Activated gamma-delta T cell treated with anti-CD3 and anti-CD28 coated beads, Interleukin-2, amount 50 U/mL, for 16 hours (primary cell): Measurements from ENCODE around the gene EXD3.
"Not testable (repeated sequence)": the region's sequence is repeated elsewhere in the genome, so short reads cannot be mapped to it uniquely, and the experiment has no call there.

ENCODE experiments used
- DNase-seq: peaks from one replicate; pipeline ENCODE4 v3.0.0-alpha.2; 2020; ENCODE audit warnings: low read depth

Gene EXD3

DNA sequence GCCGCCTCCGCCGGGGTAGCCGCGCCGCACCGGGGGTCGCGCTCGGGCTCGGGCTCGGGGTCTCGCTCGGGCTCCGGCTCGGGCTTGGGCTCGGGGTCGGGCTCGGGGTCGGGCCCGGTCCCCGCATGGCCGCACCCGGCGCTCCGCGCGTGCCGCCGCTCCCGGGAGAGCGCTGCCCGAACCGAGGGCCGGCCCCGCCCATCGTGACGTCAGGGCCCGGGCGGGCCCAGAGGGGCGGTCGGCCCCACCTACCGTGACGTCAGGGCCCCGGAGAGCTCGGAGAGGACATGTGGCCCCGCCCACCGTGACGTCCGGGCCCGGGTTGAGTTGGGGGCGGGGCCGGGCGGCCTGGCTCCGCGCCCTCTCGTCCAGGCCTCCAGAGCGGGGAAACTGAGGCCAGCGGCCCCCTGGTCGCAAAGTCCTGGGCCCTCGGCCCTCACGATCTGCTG lies 36.2 kb upstream of the EXD3 start, which contains the start of gene NSMF:
Gene NSMF, minus strand, starts transcription at position 183 of the 449 bp plus-strand sequence. CDS start 232 bp downstream, outside the sequence.
- DNase-seq = peak; percentile 86

DNA sequence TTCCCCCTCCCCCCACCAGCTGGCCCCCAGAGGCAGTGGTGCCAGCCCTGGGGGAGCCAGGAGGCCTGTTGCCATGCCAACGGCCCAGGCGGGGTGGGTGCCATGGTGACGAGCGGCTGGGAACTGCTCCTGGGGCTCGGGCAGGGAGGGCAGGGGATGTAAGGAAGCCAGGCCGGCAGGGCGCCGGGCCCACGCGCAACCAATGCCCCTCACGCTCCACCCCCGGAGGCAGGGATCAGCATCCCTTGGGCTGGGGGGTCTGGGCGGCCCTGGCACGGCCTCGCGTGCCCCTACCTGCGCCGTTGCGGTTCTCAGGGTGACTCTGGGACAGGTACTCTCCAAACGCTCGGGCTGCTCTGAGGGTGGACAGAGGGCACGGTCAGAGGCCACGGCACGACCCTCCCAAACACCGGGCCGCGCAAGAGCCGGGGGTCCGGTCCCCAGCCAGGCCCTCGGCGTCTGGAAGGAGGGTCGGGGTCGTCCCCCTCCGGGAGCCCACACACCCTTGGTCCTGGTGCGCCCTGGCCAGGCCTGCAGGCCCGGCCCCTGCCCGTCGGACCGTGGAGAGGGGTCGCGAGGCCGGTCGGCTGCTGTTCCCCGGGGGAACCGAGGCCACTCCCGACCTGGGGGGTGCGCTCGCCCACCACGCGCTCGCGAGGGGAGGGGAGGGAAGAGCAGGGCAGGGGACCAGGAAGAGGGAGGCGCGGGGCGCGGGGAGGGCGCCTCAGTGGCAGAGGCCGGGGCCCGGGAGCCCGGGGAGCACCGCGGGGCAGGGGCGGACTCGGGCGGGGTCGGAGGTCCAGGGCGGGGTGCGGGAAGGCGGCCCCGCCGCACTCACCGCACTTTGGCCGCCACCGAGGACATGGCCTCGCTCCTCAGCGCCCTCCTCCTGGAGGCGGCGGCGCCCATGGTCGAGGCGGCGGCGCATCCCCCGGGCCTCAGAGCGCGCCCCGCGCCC lies 35.5 kb upstream of the EXD3 start:
- DNase-seq = no peak

DNA sequence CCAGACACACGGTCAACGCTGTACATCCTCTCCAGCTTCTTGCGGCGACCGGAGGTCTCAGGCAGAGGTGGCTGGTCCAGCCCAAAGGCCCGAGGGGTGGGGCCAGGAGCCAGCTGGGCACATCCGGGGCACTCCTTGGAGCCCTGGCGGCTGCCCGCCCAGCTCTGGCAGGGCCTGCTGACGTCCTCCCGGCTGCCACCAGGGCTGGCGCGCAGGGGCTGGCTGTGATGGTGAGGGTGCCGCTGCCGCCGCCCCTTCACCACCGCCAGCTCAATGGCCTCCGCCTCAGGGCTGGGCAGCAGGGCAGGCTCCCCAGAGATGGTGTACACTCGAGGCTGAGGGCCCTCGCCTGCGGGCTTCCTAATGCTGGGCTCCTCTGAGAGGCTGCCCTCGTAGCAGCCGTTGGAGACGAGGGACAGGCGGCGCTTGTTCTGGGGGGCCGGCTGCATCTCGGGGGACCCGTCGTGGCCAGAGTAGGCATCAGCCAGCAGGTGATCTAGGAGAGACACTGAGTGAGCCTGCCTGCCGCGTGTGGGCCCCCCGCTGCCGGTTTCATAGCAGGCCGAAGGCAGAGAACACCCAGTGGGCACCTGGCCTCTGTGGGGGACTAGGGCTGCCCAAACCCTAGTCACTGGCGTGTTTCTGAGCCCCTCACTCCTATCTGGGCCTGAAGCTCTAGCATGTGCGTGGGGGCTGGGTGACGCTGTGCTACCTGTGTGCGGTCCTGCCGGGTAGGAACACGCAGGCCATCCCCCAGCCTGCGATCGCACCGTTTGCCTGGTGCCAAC lies 34.6 kb upstream of the EXD3 start:
- no peak for DNase-seq

DNA sequence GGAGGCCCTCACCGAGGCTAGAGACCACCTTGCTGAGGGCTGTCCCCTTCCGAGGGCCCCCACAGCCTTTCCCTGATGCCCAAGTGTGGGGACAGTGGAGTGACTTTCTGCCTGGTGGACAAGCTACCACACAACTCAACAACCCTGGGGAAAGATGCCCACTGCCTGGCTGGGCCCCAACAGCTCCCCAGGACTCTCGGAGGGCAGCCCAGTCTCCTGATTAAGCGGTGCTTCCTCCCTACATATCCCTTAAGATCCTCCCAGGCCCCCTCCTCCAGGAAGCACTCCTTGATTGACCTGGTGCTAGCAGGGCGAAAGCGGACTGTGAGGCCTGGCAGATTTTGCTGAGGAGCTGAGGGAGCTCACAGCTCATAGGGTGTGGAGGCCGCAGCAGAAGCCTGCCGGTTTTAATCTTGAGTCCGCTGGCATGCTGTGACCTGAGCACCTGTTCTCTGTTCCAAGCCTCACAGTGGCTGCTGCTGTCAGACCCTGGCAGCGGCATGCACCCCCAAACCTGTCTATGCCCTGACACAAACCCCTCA lies 34.0 kb upstream of the EXD3 start:
- no peak for DNase-seq

DNA sequence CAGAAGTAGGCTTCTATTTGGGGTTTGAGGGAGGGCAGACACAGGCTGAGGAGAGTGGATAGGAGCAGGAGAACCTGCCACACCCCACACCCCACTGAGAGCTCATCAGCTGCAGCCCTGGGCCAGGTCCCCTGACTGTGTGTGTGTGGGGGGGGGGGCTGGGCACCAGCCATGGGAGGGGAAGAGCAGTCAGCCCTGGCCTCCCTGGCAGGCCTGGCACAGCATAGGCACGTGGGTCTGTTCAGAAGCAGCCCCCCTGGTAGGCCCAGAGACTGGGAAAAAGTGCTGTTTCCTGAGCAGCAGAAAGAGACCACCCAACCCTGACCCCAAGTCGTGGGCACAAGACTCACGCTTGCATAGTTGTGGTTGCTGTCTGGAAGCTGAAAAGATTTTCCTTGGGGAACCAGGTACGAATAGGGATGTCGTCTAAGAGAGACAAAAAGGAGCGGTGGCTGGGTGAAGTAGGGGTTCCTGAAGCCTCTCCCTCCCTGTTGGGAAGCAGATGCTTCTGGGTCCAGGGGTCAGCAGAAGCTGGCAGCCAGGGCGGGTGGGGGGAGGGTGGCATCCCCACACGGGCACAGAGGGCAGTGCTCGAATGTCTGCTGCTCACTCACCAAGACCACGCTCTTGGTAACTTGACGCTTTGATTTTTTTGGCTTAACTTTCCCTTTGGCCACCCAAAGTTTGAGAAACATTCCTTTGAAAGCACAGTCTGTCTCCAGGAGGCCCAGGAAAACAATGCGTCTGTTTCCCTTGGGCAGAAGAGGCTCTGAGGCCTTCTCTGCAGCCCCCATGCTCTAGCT lies 33.3 kb upstream of the EXD3 start:
- no peak for DNase-seq

DNA sequence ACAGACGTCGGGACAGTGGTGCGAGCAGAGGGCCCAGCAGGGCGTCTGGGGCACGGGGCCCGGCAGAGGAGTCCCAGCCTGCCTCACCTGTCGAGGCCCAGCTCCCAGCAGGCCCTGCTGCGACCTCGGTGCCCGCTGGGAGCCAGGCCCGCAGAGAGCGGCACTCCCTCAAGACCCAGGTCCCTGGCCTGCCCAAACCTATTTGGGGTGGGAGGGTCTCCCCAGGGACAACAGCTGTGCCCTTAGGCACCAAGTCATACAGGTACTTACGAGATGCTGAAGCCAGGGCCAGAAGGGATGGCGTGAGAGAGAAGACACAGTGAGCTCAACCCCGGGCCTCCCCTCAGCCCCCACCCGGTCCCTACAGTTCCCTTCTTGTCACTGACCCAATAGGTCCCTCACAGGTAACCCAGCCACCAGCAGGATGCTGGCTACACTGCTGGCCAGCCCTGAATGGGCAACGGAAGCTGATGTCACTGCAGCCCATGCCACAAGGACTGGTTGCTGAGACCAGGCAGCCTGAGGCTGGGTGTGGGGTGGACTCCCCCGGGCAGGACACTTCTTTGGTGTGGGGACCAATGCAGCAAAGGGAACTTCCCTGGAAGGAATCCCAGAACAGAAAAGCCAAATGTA lies 32.5 kb upstream of the EXD3 start:
- no peak for DNase-seq

DNA sequence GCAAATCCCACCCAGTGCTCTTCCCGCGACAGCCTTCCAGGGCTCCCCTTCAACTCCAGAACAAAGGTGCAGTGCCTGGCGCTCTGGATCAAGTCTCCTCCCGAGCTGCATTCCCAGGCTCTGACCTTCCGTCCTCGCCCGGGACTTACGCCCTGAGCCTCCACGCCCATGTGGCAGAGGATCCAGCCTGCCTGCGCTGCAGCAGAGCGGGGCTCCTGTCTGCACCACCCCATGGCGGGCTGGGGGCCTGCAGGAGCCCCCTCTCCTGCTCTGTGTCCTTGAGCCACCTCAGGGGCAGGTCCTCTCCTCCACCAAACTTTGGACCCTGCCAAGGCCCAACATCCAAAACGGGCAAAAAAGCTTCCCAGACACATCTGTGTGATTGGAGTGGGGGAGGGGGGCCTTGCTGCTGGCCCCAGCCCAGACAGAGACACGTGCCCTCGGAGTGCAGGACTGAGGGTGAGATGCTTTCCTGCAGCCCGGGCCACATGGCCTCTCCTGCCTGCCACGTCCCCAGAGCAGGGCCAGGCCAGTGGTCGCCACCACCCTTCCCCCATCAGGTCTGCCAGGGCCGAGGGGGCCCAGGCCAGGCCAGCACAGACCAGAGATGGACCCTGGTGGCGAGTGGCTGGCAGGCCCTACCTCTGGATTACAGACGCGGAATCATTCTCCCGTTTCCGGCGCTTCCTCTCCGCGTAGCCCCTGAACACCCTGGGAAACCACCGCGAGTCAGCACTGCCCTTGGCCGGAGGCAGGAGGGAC lies 31.8 kb upstream of the EXD3 start:
- no peak for DNase-seq

DNA sequence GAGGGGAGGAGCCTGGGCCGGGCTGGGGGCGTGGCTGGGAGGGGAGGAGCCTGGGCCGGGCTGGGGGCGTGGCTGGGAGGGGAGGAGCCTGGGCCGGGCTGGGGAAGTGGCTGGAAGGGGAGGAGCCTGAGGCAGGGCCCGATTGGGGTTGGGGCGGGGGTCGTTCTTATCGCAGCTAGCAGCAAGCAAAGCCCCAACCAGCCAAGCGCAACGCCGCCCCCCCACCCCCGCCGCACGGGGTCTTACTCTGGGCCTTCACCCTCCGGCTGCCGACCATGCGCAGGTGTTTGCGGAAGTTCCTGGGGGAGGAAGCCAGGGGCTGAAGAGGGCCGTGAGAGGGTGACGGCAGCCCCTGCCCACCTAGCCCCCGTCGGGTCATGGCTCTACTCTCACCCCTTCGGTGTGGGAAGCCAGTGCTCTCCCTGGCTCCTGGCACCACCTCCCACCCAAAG lies 31.2 kb upstream of the EXD3 start:
- DNase-seq = no peak

DNA sequence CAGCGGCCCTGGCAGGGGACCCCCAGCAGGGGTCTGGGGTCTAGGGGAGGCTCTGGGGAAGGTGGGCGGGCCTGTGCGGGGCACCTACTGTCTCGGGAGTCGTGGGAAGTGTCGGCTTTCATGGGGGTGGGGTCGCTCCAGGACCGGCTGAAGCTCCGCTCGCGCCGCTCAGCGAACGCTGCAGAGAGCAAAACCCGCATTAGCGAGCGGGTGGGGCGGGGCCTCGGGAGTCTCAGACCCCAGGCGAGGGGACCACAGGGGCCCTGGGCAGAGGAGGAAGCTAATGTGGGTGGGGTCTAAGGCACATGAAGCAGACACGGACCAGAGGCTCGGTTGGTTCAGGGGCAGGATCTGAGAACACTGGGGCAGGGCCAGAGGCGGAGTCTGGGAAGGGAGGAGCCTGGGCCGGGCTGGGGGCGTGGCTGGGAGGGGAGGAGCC lies 30.7 kb upstream of the EXD3 start:
- no peak for DNase-seq

DNA sequence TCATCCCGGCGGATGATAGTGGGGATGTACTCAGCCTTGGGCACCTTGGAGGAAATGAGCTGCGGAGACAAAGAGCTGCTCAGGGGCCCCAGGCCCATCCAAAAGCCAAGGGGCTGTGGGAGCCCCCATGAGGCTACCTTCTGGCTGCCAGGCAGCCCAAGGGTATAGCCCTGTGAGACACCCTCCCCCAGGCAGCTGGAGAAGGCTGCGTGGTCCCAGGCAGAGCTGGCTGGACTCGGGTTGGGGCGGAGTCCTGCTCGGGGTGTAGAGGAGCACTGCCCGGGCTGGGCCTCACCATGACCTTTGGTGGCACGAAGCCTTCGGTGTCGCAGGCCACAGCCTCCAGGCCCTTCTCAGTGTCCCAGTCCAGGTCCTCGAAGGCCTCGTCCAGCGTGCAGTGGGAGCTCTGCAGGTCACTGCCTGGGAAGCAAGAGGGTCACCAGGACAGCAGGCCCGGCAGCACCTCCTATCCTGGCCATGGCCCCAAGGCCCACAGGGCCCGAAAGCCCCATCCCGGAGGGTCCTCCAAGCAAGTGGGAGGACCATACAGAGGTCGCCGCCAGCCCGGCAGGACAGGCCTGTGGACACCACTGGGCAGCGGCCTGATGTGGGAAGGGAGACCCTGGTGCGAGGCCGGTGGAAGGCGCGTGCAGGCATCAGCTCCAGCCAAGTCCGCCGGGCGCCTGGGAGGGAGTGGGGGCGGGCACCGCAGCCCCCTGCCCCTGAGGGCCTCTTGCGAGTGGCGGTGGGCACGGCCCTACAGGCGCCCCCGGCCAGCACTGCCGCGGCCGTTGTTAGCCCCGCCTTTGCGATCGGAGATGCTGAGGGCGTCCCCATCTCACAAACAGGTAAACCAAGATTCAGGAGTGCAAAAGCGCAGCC lies 30.0 kb upstream of the EXD3 start:
- DNase-seq = no peak

DNA sequence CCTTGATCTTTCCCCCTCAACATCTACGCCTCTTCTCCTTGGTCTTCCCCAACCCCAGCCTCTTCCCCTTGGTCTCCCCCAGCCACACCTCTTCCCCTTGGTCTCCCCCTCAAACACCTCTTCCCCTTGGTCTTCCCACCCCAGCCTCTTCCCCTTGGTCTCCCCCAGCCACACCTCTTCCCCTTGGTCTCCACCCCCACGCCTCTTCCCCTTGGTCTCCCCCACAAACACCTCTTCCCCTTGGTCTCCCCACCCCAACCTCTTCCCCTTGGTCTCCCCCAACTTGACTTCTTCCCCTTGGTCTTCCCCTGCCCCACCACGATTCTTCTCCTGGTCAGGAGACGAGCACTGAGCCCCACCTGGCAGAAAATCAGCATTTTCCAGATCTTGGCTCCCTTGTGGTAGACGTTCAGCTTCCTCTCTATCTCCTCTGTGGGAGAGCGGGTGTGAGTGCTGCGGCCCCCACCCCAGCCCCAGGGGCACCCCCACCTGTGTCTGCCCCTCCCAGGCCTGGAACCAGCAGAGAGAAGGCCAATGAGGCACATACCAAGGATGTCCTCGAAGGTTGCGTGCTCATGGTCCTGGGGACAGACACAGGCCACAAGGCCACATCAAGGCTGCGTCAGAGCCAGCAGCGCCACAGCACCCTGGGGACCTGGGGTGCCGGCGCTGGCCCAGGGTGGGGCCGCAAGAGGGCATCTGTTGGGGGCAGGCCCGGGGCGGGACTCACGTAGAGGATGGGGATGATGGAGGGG lies 29.2 kb upstream of the EXD3 start:
- no peak for DNase-seq

DNA sequence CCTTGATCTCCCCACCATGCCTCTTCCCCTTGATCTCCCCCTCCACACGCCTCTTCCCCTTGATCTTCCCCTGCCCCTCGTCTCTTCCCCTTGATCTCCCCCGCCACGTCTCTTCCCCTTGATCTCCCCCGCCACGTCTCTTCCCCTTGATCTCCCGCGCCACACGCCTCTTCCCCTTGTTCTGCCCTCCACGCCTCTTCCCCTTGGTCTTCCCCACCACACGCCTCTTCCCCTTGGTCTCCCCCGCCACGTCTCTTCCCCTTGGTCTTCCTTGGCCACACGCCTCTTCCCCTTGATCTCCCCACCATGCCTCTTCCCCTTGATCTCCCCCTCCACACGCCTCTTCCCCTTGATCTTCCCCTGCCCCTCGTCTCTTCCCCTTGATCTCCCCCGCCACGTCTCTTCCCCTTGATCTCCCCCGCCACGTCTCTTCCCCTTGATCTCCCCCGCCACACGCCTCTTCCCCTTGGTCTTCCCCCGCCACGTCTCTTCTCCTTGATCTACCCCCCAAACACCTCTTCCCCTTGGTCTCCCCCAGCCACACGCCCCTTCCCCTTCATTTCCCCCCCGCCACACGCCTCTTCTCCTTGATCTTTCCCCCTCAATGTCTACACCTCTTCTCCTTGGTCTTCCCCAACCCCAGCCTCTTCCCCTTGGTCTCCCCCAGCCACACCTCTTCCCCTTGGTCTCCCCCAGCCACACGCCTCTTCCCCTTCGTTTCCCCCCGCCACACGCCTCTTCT lies 28.5 kb upstream of the EXD3 start:
- not testable (repeated sequence) for DNase-seq

DNA sequence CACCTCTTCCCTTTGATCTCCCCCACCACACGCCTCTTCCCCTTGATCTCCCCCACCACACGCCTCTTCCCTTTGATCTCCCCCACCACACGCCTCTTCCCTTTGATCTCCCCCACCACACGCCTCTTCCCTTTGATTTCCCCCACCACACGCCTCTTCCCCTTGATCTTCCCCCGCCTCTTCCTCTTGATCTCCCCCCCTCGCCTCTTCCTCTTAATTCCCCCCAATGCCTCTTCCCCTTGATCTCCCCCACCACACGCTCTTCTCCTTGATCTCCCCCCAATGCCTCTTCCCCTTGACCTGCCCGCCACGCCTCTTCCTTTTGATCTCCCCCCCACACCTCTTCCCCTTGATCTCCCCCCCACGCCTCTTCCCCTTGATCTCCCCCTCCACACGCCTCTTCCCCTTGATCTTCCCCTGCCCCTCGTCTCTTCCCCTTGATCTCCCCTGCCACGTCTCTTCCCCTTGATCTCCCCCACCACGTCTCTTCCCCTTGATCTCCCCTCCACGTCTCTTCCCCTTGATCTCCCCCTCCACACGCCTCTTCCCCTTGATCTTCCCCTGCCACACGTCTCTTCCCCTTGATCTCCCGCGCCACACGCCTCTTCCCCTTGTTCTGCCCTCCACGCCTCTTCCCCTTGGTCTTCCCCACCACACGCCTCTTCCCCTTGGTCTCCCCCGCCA lies 27.7 kb upstream of the EXD3 start:
- DNase-seq = peak; percentile 47

DNA sequence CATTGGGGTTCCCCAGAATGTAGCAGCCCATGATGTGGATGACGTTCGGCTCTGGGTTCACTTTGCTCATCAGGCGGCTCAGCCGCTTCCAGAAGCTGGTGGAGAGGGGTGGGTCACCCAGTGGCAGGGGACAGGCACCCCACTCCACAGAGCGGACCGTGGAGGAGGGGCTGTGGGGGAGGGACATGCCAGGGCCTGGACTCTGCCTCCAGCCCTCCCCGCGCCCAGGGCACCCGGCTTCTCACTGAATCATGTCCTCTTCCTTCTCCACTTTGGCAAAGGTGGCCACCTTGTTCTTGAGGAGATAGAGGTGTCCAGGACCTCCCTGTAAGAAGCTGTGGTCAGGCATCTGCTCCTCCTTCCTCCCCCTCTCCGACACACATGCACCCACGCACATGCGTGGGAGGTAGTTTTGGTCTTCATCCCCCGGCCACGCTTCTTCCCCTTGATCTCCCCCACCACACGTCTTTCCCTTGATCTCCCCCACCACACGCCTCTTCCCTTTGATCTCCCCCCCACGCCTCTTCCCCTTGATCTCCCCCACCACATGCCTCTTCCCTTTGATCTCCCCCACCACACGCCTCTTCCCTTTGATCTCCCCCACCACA lies 27.1 kb upstream of the EXD3 start:
- peak; percentile 49 for DNase-seq

DNA sequence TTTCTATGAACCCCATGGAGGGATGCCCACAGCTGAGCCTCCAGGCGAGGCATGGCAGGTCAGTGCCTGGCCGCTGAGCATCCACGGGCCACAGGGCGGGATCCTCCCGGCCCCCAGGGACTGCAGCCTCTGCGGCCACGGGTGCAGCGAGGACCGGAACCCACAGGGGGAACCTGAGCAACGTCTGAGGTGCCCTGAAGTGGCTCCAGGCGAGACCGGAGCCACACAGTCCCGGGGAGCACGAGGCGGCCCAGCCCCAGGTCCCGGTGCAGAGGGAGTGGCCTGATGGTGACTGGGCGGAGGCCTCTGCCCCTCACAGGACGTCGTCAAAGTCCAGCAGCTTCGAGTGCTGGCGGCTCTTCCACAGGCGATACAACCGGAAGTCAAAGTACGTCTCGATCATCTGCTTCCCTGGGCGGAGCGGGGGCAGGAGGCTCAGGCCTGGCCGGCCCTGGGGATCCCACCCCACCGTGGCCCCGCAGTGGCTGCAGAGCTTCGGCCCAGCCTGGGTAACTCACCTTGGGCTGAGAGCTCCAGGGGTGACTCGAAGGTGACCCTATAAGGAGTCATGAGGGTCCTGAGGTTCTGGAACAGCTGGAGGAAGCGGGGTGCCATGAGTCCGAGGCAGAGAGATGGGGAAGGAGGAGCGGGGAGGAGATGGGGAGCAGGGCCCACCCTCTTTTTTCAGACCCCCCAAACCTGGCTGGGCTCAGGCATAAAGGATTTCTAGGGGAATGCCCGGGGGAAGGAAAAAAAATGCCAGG lies 26.3 kb upstream of the EXD3 start:
- DNase-seq = no peak

DNA sequence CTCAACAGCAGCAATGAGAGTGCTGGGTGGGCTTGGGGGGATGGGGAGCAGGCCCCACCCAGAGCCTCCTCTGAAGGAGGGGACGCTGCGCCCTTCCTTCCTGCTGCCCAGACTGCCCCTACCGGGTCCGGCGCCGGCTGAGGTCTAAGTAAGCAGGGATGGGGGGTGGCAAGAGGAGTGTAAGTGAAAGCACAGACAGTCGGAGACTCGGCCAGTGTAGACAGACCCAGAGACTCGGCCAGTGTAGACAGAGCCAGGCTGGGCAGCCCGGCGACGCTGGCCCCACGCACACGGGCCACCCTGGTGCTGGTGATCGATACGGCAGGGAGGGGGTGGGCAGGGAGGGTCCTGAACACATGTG lies 25.6 kb upstream of the EXD3 start:
- DNase-seq = no peak
